ENCODE results near the gene SH3TC1.

SH3TC1 gene

DNA sequence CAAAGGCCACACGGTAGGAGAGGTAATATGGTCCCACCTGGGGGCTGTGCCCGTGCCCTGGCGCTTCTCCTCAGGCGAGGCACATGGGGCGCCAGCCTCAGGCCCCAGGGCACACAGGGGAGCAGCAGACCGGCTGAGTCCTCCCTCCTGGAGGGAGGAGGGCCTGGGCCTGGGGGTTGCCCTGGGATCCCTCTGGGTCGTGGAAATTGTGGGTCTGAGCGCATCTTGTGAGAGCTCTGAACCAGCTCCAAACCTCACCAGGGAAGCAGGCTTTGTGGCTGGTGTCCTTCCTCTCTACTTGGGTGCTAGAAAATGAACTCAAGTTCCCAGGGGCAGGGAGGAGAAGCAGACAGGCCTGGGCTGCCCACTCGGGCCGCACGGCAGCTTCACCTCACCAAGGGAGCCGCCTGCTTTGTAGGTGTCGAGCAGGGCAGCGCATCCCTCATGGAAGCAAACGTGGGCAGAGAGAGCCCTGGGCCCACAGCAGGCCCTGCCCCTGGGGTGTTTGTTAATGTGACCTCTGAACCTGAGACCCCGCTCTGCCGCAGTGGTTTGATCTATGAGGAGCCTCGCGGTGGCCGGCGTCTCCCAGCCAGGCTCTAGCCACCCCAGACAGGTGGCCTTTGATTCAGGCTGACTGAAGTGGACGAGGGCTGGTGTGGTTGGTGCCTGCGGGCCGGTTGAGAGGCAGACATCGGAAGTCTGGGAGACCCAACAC lies 81.2 kb downstream of the SH3TC1 start:
- DNase-seq = no peak

DNA sequence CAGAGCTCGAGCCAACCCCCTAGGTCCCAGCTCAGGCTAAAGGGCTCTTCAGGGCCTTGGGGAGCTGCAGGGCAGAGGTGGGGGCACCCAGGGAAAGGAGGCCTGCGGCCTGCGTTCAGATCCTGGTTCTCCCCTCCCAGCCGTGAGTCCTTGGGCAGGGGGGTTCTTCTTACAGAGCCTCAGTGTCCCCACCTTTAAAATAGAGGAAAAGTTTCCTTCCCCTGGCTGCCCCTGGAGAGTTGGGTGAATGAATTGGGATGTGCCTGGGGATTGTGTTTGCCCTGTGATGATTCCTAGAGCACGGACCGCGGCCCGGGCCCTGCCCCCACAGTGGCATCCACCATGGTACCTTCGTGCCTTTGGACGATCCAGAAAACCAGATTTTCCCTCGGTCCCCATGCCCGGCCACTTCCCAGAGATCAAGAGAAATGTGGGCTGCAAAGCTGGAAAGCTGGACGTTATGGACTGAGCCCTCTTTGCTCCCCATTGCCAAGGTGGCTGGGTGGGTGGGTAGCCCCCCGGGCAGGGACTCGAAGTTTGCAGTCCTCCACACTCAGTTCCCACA lies 81.9 kb downstream of the SH3TC1 start:
- no peak for DNase-seq

DNA sequence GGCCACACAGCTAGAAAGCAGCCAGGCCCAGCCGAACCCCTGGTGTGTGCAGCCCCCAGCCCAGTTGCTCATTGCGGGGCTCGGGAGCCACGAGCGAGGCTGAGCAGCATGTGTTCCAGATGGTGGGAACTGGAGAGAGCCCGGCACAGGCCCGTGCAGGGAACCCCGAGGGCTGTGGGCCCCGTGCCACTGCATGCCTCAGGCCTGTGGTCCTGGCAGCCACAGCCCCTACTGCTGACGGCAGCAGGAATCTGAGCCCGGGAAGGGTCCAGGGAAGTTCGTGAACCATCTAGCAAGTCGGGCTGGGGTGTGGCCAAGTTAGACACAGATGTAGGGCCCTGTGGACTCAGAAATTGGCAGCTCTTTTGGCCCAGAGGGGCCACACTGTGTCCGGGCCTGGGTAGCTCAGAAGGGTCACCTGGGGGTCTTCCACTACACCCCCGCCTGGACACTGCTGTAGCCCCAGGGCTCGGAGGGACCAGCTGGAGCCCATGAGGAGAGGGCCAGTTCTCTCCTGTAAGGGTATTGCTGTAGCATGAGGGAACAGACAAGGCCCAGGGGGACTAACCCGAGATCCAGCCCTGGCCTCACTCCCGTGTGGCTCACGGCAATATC lies 82.5 kb downstream of the SH3TC1 start:
- DNase-seq = no peak

DNA sequence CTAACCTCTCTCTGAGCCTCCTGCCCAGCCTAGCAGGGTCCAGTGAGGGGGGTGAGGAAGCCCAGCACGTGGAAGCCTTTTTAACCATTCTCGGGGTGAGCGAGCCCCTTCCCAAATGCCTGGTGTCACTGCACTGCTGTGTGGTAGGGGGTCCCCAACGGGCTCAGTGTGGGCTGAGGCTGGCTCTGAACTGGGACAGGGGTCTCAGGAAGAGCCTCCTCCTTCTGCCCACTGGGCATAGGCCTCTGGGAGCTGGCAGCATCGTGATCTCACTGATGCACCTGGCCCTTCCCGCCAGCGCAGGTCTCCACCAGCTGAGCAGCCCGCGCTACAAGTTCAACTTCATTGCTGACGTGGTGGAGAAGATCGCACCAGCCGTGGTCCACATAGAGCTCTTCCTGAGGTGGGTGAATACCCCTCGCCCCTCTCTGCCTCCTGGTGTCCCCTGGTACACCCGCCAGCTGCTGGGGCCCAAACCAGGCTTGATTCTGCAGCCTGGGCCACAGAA lies 83.1 kb downstream of the SH3TC1 start:
- no peak for DNase-seq

DNA sequence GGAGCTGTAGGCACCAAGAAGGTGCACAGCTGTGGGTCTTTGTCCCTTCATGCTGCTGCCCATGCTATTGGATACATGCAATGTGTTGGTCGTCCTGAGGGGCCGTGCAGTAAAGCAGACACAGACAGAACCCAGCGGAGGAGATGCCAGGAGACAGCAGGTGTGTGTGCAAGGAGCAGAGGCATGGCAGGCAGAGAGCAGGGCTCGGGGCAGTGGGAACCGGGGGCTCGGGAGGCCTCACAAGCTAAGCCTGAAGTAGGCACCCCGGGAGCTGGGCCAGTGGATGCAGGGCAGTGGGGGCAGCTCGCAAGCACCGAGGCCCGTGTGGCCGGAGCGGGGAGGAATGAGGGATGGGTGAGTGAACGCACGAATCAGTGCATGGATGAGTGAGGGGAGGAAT lies 83.7 kb downstream of the SH3TC1 start:
- DNase-seq = no peak

DNA sequence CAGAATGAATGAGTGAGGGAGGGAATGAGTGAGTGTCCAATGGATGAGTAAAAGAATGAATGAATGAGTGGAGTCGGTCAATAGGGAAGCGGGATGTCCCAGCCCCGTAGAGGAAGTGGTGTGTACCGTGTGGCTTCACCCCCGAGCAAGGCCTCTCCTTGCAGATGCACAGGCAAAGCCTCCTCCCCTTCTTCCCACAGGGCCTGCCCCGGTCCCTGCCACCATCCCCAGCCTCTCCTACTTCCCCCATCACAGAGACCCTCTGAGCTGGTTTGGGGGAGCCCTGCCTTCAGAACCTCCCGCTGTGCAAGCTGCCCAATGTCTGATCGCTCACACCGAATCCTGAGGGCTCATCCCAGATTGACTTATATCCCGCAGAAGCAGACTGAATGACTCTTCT lies 84.1 kb downstream of the SH3TC1 start:
- no peak for DNase-seq

DNA sequence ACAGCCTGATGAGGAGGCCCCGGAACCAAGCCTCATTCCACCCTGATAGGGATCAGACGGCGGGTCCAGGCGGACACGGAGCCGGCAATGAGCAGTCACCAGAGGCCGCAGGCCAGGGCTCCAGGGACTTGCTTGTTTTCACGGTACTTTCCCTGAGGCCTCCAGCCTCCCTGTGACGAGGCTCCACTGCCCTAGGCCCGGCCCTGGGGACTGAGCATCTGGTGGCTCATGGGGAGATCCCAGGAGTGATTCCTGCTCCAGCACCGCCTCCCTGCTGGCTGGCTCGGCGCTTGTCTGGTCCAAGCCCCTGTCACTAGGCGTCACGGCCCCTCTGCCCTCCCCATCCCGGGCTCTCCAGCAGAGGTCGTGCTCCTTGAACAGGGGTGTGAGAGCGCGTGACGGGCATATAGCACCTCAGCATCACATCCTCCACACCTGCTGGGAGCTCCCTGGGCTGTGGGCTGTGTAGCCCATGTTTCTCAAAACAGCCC lies 84.6 kb downstream of the SH3TC1 start:
- DNase-seq = no peak

DNA sequence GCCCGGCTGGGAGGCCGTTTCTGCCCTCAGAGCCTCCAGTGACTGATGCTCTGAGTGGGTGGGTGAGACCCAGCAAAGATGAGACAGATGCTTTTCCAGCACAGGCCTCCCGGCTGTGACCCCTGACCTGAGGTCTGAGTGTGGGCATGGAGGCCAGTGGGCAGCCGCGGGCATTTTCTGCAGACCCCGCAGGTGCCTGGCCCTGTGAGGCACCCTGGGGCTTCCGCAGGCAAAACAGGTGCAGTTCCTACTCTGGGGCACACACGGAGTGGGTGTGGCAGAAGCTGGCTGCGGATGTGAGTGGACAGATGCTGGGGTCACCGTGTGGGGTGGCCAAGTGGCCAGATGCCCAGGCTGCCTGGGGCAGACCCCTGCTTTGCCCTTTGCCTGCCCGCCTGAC lies 85.3 kb downstream of the SH3TC1 start:
- no peak for DNase-seq

DNA sequence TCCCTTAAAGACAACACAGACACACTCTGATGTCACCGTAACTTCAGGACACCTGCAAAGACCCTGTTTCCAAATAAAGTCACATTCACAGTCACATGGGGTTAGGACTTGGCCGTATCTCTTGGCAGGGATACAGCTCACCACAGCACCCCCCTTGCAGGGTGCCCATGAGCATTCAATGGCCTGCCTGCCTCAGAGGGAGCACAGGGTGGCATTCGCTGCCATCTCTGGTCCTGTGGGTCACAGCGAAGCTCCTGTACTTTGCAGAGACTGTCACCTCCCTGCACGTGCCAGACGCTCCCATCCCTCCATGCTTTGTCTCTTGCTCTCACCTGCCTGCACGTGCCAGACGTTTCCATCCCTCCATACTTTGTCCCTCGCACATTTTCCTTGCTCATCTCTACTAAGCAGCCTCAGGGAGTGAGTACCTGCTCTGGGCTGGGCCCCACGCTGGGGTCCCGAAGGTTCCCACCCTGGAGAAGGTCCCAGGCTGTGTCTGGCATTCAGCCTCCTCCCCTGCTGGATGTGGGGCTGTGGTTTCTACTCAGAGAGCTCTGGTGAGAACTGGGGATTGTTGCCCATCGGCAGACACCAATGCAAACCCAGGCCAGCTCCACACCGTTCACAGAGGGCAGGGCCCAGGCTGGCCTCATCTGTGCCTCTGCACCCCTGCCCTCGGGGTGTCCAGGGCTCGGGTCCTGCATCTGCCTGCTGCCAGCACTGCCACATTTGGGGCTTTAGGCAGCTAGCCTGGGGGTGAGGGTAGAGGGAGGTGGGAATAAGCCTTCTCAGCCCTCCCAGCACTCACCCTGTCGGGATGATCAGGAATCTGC lies 86.3 kb downstream of the SH3TC1 start:
- DNase-seq = no peak

DNA sequence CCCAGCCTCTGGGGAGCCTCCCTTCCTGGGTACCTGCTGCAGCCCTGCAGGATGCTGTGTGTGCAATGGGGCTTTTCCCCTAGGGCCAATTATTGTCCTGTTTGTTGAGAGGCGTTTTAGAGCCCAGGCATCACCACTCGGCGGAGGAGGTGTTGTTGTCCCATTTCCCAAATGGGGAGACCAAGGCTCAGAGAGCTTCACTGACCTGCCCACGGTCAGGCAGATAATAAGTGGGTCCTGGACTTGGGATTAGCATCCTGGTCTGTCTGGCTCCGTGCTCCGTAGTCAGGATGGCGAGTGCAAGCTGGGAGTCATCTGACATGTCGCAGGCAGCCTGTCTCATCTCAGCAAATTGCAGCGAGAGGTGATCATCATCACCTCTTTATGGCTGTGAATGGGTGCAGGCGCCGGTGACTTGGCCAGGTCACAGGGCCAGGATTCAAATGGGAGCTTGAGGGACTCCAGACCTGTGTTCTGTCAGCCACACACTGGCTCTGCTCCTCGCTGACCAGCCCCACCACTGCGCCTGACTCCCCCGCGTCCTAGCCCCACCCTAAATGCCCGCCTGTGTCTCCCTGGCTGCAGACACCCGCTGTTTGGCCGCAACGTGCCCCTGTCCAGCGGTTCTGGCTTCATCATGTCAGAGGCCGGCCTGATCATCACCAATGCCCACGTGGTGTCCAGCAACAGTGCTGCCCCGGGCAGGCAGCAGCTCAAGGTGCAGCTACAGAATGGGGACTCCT lies 87.1 kb downstream of the SH3TC1 start:
- DNase-seq = no peak

DNA sequence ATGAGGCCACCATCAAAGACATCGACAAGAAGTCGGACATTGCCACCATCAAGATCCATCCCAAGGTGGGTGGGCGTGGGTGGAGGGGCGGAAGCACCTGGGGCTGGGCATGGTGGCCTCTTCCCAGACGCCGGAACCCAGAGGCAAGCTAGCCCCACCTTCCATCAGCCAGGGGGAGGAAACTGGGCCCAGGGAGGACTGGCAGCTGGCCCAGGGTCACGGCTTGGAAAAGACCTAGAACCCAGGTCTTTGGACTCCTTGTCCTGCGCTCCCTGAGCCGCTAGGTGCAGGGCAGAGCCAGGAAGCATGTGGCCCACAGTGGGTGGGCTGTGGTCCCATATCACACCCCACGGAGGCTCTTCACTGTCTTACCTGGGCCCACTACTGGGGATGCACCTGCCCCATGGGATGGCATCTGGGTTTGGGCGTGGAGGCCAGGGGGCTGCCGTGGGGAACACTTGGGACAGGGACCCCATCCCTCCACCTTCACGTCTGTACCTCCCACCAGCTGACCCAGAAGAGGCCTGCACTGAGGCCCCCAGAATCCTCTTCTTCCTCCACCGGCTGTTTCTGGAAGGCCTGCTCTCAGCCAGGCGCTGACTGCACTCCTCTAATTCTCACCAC lies 87.7 kb downstream of the SH3TC1 start:
- no peak for DNase-seq

DNA sequence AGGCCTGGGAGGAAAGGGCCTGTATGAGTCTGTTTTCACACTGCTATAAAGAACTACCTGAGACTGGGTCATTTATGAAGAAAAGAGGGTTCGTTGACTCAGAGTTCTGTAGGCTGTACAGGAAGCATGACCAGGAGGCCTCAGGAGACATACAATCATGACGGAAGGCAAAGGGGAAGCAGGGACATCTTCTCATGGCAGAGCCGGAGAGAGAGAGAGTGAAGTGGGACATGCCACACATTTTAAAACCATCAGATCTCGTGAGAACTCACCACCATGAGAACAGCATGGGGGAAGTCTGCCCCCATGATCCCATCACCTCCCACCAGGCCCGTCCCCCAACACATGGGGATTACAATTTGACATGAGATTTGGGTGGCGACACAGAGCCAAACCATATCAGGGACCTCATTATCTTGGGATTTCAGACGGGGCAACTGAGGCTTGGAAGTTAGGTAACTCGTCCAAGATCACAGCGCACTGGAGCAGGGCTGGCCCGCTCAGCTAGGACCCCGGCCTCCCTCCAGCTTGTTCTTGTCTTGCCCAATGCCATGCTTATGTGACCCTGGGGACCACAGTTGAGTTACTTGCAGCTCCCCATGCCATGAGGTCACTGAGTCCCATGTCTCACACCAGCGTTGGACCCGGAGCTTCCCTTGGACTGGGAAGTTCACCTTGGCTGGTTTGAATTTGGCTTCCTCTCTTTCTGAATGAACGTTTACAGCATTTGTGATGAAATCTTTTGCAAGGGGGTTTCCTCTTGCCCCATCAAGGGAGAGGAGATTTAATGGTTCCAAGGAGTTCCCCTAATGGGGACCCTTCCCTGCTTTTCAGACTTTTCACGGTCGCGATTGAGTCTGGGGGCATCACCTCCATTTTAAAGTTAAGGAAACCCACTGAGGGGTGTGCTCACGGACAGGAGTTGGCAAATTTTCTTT lies 88.5 kb downstream of the SH3TC1 start:
- no peak for DNase-seq

DNA sequence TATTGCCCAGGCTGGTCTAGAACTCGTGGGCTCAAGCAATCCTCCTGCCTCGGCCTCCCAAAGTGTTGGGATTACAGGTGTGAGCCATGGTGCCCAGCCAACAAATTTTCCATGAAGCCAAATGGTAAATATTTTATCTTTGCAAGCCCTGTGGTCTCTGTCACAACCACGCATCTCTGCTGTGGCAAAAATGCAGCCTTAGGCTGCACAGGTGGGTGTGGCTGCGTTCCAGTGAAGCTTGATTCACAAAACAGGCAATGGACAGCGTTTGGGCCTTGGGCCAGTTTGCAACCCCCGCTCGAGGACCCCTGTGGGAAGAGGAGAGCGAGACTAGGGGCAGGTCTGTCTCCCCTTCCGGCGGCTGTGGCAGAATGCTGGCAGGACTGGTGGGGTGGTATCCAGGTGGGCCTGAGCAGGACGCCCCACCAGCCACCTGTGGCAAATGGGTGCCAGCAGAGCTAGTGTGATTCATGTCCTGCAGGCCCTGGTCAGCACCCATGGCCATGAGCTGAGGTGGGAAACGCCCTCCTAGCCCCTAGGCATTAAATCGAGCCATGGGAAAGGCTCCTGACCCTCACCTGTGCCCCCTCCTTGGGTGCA lies 90.2 kb downstream of the SH3TC1 start:
- DNase-seq = no peak

DNA sequence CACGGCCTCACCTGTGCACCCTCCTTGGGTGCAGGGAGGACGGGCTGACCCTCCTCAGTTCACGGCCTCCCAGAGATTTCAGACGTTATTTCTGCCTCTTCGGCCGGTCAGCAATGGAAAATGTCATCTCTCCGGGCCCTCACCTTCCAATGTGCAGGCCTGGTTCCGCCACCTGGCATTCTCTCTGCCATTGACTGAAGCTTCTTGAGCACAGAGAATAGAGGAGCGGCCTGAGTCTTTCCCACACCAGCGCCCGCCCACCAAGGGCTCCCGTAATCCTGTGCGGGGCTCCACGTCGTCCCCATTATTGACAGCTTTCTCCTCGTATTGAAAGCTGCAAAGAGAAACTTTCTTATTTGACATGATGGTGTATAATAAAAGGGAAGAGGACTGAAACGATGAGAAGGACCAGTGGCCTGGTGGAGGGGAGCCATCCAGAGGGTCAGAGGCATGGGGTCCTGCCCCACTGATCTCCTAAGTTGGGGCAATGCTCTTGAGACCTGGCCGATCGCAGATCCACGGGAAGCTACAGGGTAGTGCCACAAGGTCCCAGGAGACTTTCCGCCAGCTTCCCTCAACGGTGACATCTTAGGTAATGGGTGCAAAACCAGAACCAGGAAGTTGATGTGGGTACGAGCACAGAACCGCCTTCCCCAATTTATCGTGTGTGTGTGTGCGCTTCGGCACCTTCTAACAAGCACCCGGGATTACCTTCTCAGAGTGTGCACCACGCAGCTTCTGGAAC lies 91.0 kb downstream of the SH3TC1 start:
- DNase-seq = no peak

DNA sequence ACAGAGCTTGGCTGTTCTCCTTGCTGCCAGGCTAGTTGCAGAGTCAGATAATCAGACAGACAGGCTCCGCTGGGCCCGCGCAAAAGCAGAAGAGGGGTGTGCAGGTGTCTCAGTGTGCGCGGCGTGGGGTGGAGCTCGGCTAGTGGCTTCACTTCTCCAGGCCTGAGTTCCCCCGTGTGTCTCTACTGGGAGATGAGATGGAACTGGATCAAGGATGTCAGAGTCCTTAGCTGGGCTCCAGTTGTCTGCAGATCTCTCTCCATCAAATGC lies 91.5 kb downstream of the SH3TC1 start:
- no peak for DNase-seq

All from NCI-H1930 (cell line).